ENCODE results near the gene WDR5. TPM values are rescaled to one million over a fixed set of nuclear protein-coding genes. Genes with fewer than 3 reads are reported as not detected.

WDR5 gene
- total RNA-seq, 2 donors from 2014 or later: 53.8 to 57.2 TPM

DNA sequence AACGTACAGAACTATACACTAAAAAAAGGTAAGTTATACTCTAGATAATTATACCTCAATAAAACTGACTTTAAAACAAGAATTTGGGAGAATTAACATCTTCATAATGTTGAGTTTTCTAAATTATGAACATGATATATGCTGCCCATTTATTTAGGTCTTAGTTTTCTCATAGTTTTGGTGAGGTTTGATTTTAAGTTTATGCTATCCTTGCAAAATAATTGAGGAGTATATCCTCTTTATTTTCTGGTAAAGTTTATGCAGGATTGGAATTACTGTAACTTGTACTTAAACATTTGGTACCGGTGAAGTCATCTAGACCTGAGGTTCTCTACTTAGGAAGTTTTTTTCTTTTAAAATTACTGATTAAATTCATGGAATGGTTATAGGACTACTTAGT is 67.3 kb downstream of the WDR5 start:
- H3K4me1 Mint-ChIP-seq: peaks cover 6% of the 10 kb centered on the region
- H3K27me3 ChIP-seq (ENCODE audit: control insufficient read depth, insufficient read depth, low read length, poor library complexity, severe bottlenecking): no peaks in the 10 kb centered on the region
- no peaks in the 10 kb centered on the region for H3K9me3 ChIP-seq (ENCODE audit: control insufficient read depth, low read length)
- H3K9me3 Mint-ChIP-seq: no peaks in the 10 kb centered on the region
- no peak overlapping the region for H3K4me3 ChIP-seq (ENCODE audit: low read length)
- no peak overlapping the region for H3K4me3 Mint-ChIP-seq
- no peak overlapping the region for H3K9ac ChIP-seq (ENCODE audit: extremely low read depth, low read length, poor library complexity, severe bottlenecking)
- H3K27me3 Mint-ChIP-seq (ENCODE audit: insufficient read depth): no peaks in the 10 kb centered on the region
- no peak overlapping the region for H3K27ac ChIP-seq (ENCODE audit: low read depth, low read length)
- no peaks in the 10 kb centered on the region for H3K36me3 Mint-ChIP-seq (ENCODE audit: low read depth)
- no peaks in the 10 kb centered on the region for H3K4me1 ChIP-seq (ENCODE audit: control insufficient read depth, insufficient read depth, low read length)
- WGBS, 2 experiments (ENCODE audit: insufficient coverage in 1 of 2, insufficient read length in 1 of 2): 80% methylated on average over 2 of the region's 2 CpGs; no CpG with 5 or more reads in 1 of the 2 experiments
- no peak for DNase-seq
- no peak overlapping the region for H3K27ac Mint-ChIP-seq
- TF ChIP-seq, protein P1, sequence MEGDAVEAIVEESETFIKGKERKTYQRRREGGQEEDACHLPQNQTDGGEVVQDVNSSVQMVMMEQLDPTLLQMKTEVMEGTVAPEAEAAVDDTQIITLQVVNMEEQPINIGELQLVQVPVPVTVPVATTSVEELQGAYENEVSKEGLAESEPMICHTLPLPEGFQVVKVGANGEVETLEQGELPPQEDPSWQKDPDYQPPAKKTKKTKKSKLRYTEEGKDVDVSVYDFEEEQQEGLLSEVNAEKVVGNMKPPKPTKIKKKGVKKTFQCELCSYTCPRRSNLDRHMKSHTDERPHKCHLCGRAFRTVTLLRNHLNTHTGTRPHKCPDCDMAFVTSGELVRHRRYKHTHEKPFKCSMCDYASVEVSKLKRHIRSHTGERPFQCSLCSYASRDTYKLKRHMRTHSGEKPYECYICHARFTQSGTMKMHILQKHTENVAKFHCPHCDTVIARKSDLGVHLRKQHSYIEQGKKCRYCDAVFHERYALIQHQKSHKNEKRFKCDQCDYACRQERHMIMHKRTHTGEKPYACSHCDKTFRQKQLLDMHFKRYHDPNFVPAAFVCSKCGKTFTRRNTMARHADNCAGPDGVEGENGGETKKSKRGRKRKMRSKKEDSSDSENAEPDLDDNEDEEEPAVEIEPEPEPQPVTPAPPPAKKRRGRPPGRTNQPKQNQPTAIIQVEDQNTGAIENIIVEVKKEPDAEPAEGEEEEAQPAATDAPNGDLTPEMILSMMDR (conservative IDR thresholded peaks at IDR 0.05): no peak
- H3K36me3 ChIP-seq (ENCODE audit: control insufficient read depth, insufficient read depth, low read length): no peaks in the 10 kb centered on the region

DNA sequence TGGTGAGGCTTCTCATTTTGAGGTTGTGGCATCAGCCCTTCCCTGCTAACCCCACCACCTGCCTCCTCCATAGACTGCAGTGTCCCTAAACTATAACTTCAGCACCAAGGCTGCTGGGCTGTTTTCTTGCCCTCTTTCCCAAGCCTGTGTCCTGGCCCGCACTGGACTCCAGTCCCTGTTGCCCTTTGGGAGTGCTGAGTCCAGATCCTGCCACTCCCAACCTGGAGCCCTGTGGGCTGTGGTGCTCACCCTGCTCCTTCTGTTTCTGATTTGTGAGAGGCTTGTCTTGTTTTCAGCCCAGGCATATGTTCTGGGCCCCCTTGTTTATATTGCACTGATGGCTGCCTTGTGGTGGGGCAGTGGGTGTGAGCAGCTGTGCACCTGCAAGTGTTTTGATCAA is 68.2 kb downstream of the WDR5 start:
- H3K9ac ChIP-seq (ENCODE audit: extremely low read depth, low read length, poor library complexity, severe bottlenecking): no peak overlapping the region
- no peak for DNase-seq
- H3K4me1 ChIP-seq (ENCODE audit: control insufficient read depth, insufficient read depth, low read length): no peaks in the 10 kb centered on the region
- H3K9me3 ChIP-seq (ENCODE audit: control insufficient read depth, low read length): no peaks in the 10 kb centered on the region
- H3K4me3 ChIP-seq (ENCODE audit: low read length): no peak overlapping the region
- H3K27me3 ChIP-seq (ENCODE audit: control insufficient read depth, insufficient read depth, low read length, poor library complexity, severe bottlenecking): no peaks in the 10 kb centered on the region
- no peak overlapping the region for H3K27ac ChIP-seq (ENCODE audit: low read depth, low read length)
- Mint-ChIP-seq H3K9me3 (no peaks in the 10 kb centered on the region), H3K27me3 (ENCODE audit: insufficient read depth) (no peaks in the 10 kb centered on the region), H3K27ac (no peak overlapping the region), H3K4me1 (peaks cover 6% of the 10 kb centered on the region), H3K36me3 (ENCODE audit: low read depth) (no peaks in the 10 kb centered on the region), H3K4me3 (no peak overlapping the region)
- 89 to 100% methylated on average over 1 of the region's 1 CpG for WGBS, 2 experiments (ENCODE audit: insufficient coverage in 1 of 2, insufficient read length in 1 of 2)
- H3K36me3 ChIP-seq (ENCODE audit: control insufficient read depth, insufficient read depth, low read length): no peaks in the 10 kb centered on the region
- TF ChIP-seq, protein P1 (conservative IDR thresholded peaks at IDR 0.05): no peak

DNA sequence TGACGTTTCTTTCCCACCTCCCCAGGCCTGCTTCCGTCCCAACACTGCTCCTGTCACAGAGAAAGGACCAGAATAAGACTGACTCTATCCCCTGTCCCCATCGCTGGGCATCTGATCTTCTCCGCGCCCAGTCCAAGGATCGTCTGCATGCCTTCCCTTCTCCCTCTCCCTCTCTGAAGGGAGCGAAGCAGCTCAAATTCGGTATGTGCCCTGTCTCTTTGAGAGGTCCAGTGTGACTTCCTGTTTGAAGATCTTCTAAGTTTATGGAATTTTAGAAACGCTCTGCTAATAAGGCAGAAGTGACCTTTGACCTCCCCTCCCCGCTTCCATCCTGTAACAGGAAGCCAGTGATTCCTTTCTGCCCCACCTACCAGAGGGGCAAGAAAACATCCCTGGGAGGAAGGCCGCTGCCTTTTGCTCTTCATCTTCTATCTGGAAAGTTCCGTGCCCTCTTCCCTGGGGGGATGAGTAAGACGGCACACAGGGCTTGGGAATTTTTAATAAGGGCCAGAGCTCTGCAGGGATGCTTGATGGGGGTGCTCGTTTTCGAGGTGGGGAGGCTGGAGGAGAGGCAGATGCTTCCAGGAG is 69.2 kb downstream of the WDR5 start:
- no peaks in the 10 kb centered on the region for H3K27me3 ChIP-seq (ENCODE audit: control insufficient read depth, insufficient read depth, low read length, poor library complexity, severe bottlenecking)
- no peaks in the 10 kb centered on the region for H3K9me3 ChIP-seq (ENCODE audit: control insufficient read depth, low read length)
- no peaks in the 10 kb centered on the region for H3K36me3 ChIP-seq (ENCODE audit: control insufficient read depth, insufficient read depth, low read length)
- Mint-ChIP-seq H3K9me3 (no peaks in the 10 kb centered on the region), H3K27ac (no peak overlapping the region), H3K4me1 (peaks cover 6% of the 10 kb centered on the region), H3K27me3 (ENCODE audit: insufficient read depth) (no peaks in the 10 kb centered on the region), H3K36me3 (ENCODE audit: low read depth) (no peaks in the 10 kb centered on the region), H3K4me3 (no peak overlapping the region)
- TF ChIP-seq, protein P1 (conservative IDR thresholded peaks at IDR 0.05): no peak
- no peaks in the 10 kb centered on the region for H3K4me1 ChIP-seq (ENCODE audit: control insufficient read depth, insufficient read depth, low read length)
- H3K9ac ChIP-seq (ENCODE audit: extremely low read depth, low read length, poor library complexity, severe bottlenecking): no peak overlapping the region
- H3K27ac ChIP-seq (ENCODE audit: low read depth, low read length): no peak overlapping the region
- DNase-seq: no peak
- no peak overlapping the region for H3K4me3 ChIP-seq (ENCODE audit: low read length)
- 79 to 89% methylated on average over 7 to 15 of the region's 15 CpGs for WGBS, 2 experiments (ENCODE audit: insufficient coverage in 1 of 2, insufficient read length in 1 of 2)
